GM12878 (cell line): ENCODE data around the gene PAIP2. TPM values are rescaled to one million over a fixed set of nuclear protein-coding genes. Genes with fewer than 3 reads are reported as not detected.
A peak's percentile ranks its signal among the peaks of the same experiment; 100 is the strongest.

Experiments
- ATAC-seq: fragments of 200-7000 bp; cut with Tn5 transposase; 3 replicates; pipeline ENCODE4 v1.9.1; 2020; ENCODE audit warnings: mild to moderate bottlenecking, moderate library complexity
- BruUV-seq: library from RNA; stranded (reverse); fragments of 400-500 nt; replicated peaks from 2 replicates; lab custom pipeline; 2021; lab: Mats Ljungman, UMichigan
- CTCF ChIA-PET: fragments of 300-600 bp; sonication (Branson Sonifier 250); formaldehyde crosslinking; extraction: SDS; loops from one replicate; lab custom pipeline; 2021; ENCODE audit warnings: inconsistent platforms; lab: Yijun Ruan, JAX
- POLR2A ChIA-PET: fragments of 350-600 bp; formaldehyde crosslinking; extraction: SDS; loops from one replicate; lab custom pipeline; 2021; ENCODE audit warnings: inconsistent platforms; lab: Charles Lee
- RAD21 ChIA-PET: fragments of 300-600 bp; sonication (Branson Sonifier 250); formaldehyde crosslinking; loops from one replicate; lab custom pipeline; 2023; ENCODE audit warnings: antibody characterized with exemption; ENCODE audit not compliant: unreplicated experiment; lab: Charles Lee
- SMC1A ChIA-PET: fragments of 300-600 bp; sonication (Branson Sonifier 250); formaldehyde crosslinking; loops from one replicate; lab custom pipeline; 2023; ENCODE audit not compliant: unreplicated experiment, uncharacterized antibody; lab: Charles Lee
- DNase-seq: peaks from one replicate; pipeline ENCODE4 v3.0.0-alpha.2; 2011; ENCODE audit warnings: low read depth, low spot score
- FAIRE-seq: peaks from 3 replicates; lab custom pipeline; 2011; peaks lifted over from hg19 to GRCh38; lab: Jason Lieb, UNC
- H2AFZ ChIP-seq: 2 replicates; pipeline ENCODE4 v1.6.0; 2011; ENCODE audit warnings: low read depth, low read length, control low read depth; ENCODE audit not compliant: control insufficient read depth
- H3K27ac ChIP-seq: 2 replicates; pipeline ENCODE4 v1.5.1; 2011; ENCODE audit warnings: control low read depth; ENCODE audit not compliant: control insufficient read depth, insufficient read depth
- H3K27me3 ChIP-seq, 2 experiments: replicated peaks in 1 of 2; 2 replicates each; pipeline versions ENCODE4 v1.6.0 to v1.6.1; 2011; ENCODE audit warnings: low read length in 1 of 2; ENCODE audit not compliant: control insufficient read depth in 2 of 2, insufficient read depth in 2 of 2
- H3K36me3 ChIP-seq, 2 experiments: 2 replicates each; pipeline ENCODE4 v1.5.1; 2011; ENCODE audit warnings: low read length in 1 of 2; ENCODE audit not compliant: control insufficient read depth in 2 of 2, insufficient read depth in 2 of 2
- H3K4me1 ChIP-seq: 2 replicates; pipeline ENCODE4 v1.6.1; 2011; ENCODE audit warnings: mild to moderate bottlenecking, low read length, moderate library complexity, mixed read lengths; ENCODE audit not compliant: control insufficient read depth, insufficient read depth
- H3K4me2 ChIP-seq: 2 replicates; pipeline ENCODE4 v1.6.0; 2011; ENCODE audit warnings: control low read depth; ENCODE audit not compliant: control insufficient read depth, insufficient read depth
- H3K4me3 ChIP-seq: fragments of 200-600 bp; sonication (generic); 2 replicates; pipeline ENCODE4 v1.5.1; 2016
- H3K79me2 ChIP-seq: 2 replicates; pipeline ENCODE4 v1.6.0; 2011; ENCODE audit warnings: low read length; ENCODE audit not compliant: control insufficient read depth, insufficient read depth
- H3K9ac ChIP-seq: 2 replicates; pipeline ENCODE4 v1.8.0; 2011; ENCODE audit warnings: low read length, control low read depth, mixed read lengths; ENCODE audit not compliant: control insufficient read depth, insufficient read depth
- H3K9me3 ChIP-seq: replicated peaks from 3 replicates; pipeline ENCODE4 v1.5.1; 2011; ENCODE audit warnings: mild to moderate bottlenecking, low read length; ENCODE audit not compliant: control insufficient read depth, insufficient read depth
- H4K20me1 ChIP-seq: 2 replicates; pipeline ENCODE4 v1.6.0; 2011; ENCODE audit not compliant: control insufficient read depth, insufficient read depth
- DPF2 ChIP-seq: fragments of 450-650 bp; IDR thresholded peaks from 2 replicates; pipeline ENCODE4 v1.6.1; 2017; ENCODE audit warnings: mild to moderate bottlenecking
- KLF5 ChIP-seq: fragments of 450-650 bp; IDR thresholded peaks from 2 replicates; pipeline ENCODE4 v1.6.1; 2014; ENCODE audit warnings: mild to moderate bottlenecking; ENCODE audit not compliant: partially characterized antibody
- MYC ChIP-seq: IDR thresholded peaks from 2 replicates; pipeline ENCODE4 v1.6.1; 2011; ENCODE audit warnings: mild to moderate bottlenecking, low read length, moderate library complexity, inconsistent platforms; ENCODE audit not compliant: insufficient read depth, insufficient replicate concordance, insufficient read length, severe bottlenecking
- NFYA ChIP-seq: IDR thresholded peaks from 2 replicates; pipeline ENCODE4 v1.6.1; 2011; ENCODE audit warnings: low read depth, mild to moderate bottlenecking, low read length, improper control_type of control experiment, borderline replicate concordance
- POLR2A ChIP-seq: IDR thresholded peaks from 2 replicates; pipeline ENCODE4 v1.6.1; 2011; ENCODE audit warnings: low read depth, mild to moderate bottlenecking, low read length
- RAD51 ChIP-seq: fragments of 450-650 bp; IDR thresholded peaks from 2 replicates; pipeline ENCODE4 v1.6.1; 2016; ENCODE audit warnings: moderate library complexity, mild to moderate bottlenecking, inconsistent platforms
- SMARCA5 ChIP-seq: fragments of 450-650 bp; IDR thresholded peaks from 2 replicates; pipeline ENCODE4 v1.6.1; 2017; ENCODE audit warnings: mild to moderate bottlenecking
- TCF12 ChIP-seq: IDR thresholded peaks from 2 replicates; pipeline ENCODE4 v1.6.1; 2011; ENCODE audit warnings: low read depth, mild to moderate bottlenecking, low read length
- TCF7 ChIP-seq: IDR thresholded peaks from 2 replicates; pipeline ENCODE4 v1.6.1; 2014; ENCODE audit warnings: antibody characterized with exemption, borderline replicate concordance
- WGBS: methylation state at CpG from one replicate; pipeline ENCODE4 v1.1.6; 2016; ENCODE audit warnings: low lambda C conversion rate; ENCODE audit not compliant: insufficient replicate concordance, insufficient coverage; ENCODE audit errors: missing lambda C conversion rate; 5-methylcytosine and 5-hydroxymethylcytosine counted together
- in situ Hi-C: fragments of 300-500 bp; cut with MboI; formaldehyde crosslinking; loops from 9 replicates; pipeline ENCODE4 v1.14.3; 2018; ENCODE audit warnings: mixed read lengths
- intact Hi-C: fragments of 100-400 bp; cut with micrococcal nuclease; formaldehyde crosslinking; loops from one replicate; pipeline ENCODE4 v1.14.2; 2022; ENCODE audit not compliant: unreplicated experiment
- polyA plus RNA-seq, 11 experiments: library from polyadenylated mRNA; depleted of rRNA in 4 of 11; unstranded in 6 of 11; stranded (reverse) in 5 of 11; fragments of >200 nt; fragmentation: Nextera tagmentation in 4 of 11; fragmentation: Illumina TruSeq in 1 of 11; extraction: Ambion mirVana in 4 of 11; extraction: Trizol in 1 of 11; gene quantifications; 1 replicate in 1 of 11; 2 replicates in 10 of 11; pipeline versions ENCODE4 v1.2.1 to v1.2.3, GENCODE V29; 2011 to 2016; ENCODE audit warnings: inconsistent platforms in 2 of 11, missing spikeins in 2 of 11, low read depth in 1 of 11
- total RNA-seq, 4 experiments: library from RNA; depleted of rRNA in 3 of 4; stranded (reverse); fragments of >200 nt in 3 of 4; fragmentation: Illumina TruSeq in 1 of 4; extraction: Trizol in 1 of 4; gene quantifications; 2 replicates each; pipeline versions ENCODE4 v1.2.1 to v1.2.3, GENCODE V29; 2013 to 2021
- TF ChIP-seq, protein P1 (sequence below): fragments of 150-350 bp; IDR thresholded peaks from 2 replicates; pipeline ENCODE4 v1.6.1; 2016; ENCODE audit warnings: low read depth, low read length

The PAIP2 gene
- total and polyA plus RNA-seq, 10 of the 15 experiments (the other 5 are each of a cell fraction or from before 2014, with no cell fraction given), result 49.9 to 154 (median 102) TPM

DNA sequence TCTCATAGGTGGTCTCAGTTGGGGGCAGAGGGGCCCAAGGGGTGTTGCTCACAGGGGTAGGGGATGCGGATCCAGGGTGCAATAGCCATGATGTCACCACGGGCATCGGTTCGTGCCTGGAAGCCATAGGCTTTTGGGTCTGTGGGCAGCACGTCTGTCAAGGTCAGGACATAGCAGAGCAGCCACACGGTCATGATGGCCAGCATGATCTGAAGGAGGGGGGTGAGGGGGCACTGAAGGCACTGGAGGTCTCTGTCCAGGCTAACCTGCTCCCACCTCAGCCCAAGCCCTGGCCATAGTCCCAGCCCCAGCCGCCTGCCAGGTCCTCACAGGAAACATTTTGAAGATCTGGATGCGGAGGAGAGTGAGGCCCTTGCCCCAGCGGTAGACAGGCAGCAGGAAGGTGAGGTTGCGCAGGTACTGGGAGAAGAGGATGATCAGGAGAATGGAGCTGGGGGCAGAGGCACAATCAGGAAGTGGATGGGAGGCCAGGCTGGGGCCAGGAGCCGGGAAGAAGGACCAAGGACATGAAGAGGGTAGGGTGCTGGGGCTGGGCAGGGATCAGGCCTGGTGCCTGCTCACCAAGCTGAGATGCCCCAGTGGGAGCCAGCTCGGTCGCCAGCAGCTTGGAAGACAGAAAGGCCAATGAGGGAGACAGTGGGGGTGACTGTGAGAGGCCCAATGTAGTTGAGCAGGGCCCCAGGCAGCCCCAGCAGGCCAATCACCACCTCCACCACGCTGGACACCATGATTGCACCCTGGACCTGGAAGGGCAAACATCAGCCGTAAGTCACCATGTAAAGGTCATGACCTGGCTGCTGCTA lies 38.2 kb downstream of the PAIP2 start:
- WGBS, result 82% methylated on average over 14 of the region's 15 CpGs
- DNase-seq (no peak), FAIRE-seq (no peak), ATAC-seq (no peak)
- no peaks in the 10 kb centered on the region for H3K27me3 ChIP-seq
- intact Hi-C loops, result no loop called here
- no TSS peak for BruUV-seq
- no peak overlapping the region for H3K4me2 ChIP-seq
- ChIA-PET POLR2A (no interaction called here), CTCF (interaction anchor here (0.5 to 1.2 kb wide), 3 partner anchors 34 to 131 kb away, joined by 3 to 4 read pairs (median 3); no protein-coding TSS in a partner anchor), RAD21 (no interaction called here), SMC1A (no interaction called here)
- H4K20me1 ChIP-seq, result no peaks in the 10 kb centered on the region
- H3K79me2 ChIP-seq, result no peaks in the 10 kb centered on the region
- H3K9ac ChIP-seq, result no peak overlapping the region
- no peak overlapping the region for H3K27ac ChIP-seq
- in situ Hi-C loops, result no loop called here
- H3K4me1 ChIP-seq, result peaks cover 6% of the 10 kb centered on the region; the same call in 1 of the 2 replicates
- no peaks in the 10 kb centered on the region for H3K36me3 ChIP-seq
- peak; percentile 37 for TF ChIP-seq POLR2A
- no peak for TF ChIP-seq KLF5
- TF ChIP-seq, protein P1, sequence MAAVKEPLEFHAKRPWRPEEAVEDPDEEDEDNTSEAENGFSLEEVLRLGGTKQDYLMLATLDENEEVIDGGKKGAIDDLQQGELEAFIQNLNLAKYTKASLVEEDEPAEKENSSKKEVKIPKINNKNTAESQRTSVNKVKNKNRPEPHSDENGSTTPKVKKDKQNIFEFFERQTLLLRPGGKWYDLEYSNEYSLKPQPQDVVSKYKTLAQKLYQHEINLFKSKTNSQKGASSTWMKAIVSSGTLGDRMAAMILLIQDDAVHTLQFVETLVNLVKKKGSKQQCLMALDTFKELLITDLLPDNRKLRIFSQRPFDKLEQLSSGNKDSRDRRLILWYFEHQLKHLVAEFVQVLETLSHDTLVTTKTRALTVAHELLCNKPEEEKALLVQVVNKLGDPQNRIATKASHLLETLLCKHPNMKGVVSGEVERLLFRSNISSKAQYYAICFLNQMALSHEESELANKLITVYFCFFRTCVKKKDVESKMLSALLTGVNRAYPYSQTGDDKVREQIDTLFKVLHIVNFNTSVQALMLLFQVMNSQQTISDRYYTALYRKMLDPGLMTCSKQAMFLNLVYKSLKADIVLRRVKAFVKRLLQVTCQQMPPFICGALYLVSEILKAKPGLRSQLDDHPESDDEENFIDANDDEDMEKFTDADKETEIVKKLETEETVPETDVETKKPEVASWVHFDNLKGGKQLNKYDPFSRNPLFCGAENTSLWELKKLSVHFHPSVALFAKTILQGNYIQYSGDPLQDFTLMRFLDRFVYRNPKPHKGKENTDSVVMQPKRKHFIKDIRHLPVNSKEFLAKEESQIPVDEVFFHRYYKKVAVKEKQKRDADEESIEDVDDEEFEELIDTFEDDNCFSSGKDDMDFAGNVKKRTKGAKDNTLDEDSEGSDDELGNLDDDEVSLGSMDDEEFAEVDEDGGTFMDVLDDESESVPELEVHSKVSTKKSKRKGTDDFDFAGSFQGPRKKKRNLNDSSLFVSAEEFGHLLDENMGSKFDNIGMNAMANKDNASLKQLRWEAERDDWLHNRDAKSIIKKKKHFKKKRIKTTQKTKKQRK, result no peak
- no peak for TF ChIP-seq TCF12
- no peak for TF ChIP-seq TCF7
- TF ChIP-seq DPF2, result no peak
- no peak for TF ChIP-seq NFYA
- no peak for TF ChIP-seq MYC
- TF ChIP-seq RAD51, result no peak
- TF ChIP-seq SMARCA5, result 0 out of 2 replicates have a peak, but pooled peaks have one; percentile 20
- H2AFZ ChIP-seq, result no peak overlapping the region
- no peak overlapping the region for H3K4me3 ChIP-seq
- no peaks in the 10 kb centered on the region for H3K9me3 ChIP-seq
